GM18951 (cell line): ENCODE results near the gene CDH23.

Experiments
- POLR2A ChIP-seq: IDR thresholded peaks from 4 replicates; pipeline ENCODE4 v1.6.1; 2011; ENCODE audit warnings: mild to moderate bottlenecking; ENCODE audit not compliant: insufficient read length, insufficient read depth; ENCODE audit errors: extremely low read depth
- in situ Hi-C: fragments of 300-500 bp; cut with MboI; formaldehyde crosslinking; loops from one replicate; pipeline ENCODE4 v1.12.0; 2022; ENCODE audit warnings: low sequenced_read_pairs, mixed read lengths, inconsistent platforms; ENCODE audit not compliant: unreplicated experiment

CDH23 gene

GRCh38 chr10:71816421-71816851 is 419.7 kb downstream of the CDH23 start:
- no peak for TF ChIP-seq POLR2A
- in situ Hi-C loops: loop anchor here (10.0 kb wide), 1 partner anchor 432 kb away; no protein-coding TSS in a partner anchor

DNA sequence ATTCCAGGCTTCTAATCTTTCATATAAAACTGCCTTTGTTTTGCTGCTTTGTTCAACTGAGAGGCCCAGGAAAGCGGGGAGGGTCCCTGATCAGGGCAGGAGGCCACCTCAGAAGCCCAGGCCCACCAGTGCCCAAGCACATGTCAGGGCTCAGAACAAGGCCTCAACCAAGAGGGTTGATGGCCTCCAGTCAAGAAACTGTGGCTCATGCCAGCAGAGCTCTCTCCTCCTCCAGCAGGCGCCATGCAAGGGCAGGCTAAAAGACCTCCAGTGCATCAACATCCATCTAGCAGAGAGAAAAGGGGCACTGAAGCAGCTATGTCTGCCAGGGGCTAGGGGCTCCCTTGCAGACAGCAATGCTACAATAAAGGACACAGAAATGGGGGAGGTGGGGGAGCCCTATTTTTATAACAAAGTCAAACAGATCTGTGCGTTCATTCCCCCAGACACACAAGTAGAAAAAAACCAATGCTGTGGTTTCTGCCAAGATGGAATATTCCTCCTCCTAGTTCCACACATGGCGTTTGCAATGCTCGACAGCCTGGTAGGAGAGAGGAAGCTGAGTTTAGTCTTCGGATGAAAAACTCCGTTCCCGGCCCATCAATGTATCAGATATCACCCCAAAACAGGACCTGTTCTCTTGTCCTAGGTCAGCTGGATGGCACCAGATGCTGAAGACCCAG is 420.4 kb downstream of the CDH23 start:
- in situ Hi-C loops: loop anchor here (10.0 kb wide), 1 partner anchor 432 kb away; no protein-coding TSS in a partner anchor
- TF ChIP-seq POLR2A: no peak

GRCh38 chr10:71817831-71818655 is 421.3 kb downstream of the CDH23 start:
- in situ Hi-C loops: loop anchor here (10.0 kb wide), 1 partner anchor 433 kb away; no protein-coding TSS in a partner anchor
- no peak for TF ChIP-seq POLR2A

DNA sequence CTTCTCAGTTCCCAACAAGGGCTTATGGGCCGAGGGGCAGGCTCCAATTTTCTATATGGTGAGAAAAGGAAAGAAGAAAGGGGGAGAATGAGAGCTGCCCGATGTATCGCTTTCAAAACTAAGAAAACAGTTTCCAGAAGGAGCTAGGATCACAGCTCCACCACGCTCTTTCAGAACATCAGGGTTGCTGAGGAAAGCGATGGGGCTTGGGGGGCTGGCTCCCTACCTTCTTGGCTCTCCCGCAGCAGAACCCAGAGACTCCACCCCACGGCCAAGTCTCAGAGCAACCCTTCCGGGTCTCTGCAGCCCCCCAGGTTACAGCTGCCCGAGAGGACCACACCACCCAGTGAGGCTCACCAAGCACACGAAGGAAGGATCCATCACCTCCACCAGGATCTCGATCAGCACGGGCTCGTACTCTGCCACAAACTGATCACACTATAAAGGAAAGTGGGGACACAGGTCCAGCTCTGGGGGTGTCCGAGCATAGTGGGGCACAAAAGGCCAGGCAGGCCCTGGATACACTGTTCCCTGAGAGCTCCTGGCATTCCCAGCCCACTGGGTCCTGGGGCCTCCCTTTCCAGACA is 422.0 kb downstream of the CDH23 start:
- in situ Hi-C loops: loop anchor here (10.0 kb wide), 1 partner anchor 434 kb away; no protein-coding TSS in a partner anchor
- no peak for TF ChIP-seq POLR2A

DNA sequence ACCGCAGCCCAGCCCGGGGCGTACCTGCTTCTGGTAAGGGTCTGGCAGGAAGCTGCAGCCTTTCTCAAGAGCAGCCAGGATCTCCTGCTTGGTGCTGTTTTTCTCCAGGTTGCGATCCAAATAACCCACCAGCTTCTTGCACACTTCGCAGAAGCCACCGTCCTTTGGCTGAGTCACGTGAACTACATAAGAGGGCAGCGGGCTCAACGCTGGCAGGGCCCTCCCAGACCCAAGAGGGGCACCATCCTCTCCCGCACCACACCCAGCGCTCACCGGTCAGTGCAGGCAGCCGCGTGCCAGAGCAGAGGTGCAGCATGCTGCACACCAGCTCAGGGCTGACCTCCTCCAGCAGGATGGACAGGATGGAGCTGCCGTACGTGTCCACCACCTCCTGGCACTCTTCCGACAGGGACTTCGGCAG is 422.7 kb downstream of the CDH23 start:
- no peak for TF ChIP-seq POLR2A
- in situ Hi-C loops: loop anchor here (10.0 kb wide), 1 partner anchor 435 kb away; no protein-coding TSS in a partner anchor

GRCh38 chr10:71819985-71820384 is 423.3 kb downstream of the CDH23 start:
- in situ Hi-C loops: loop anchor here (10.0 kb wide), 1 partner anchor 435 kb away; no protein-coding TSS in a partner anchor

GRCh38 chr10:71820966-71821365 is 424.2 kb downstream of the CDH23 start:
- no peak for TF ChIP-seq POLR2A
- in situ Hi-C loops: no loop called here

More at GRCh38 chr10:71819985-71820384, 423.3 kb downstream of the CDH23 start:
- TF ChIP-seq POLR2A: no peak

DNA sequence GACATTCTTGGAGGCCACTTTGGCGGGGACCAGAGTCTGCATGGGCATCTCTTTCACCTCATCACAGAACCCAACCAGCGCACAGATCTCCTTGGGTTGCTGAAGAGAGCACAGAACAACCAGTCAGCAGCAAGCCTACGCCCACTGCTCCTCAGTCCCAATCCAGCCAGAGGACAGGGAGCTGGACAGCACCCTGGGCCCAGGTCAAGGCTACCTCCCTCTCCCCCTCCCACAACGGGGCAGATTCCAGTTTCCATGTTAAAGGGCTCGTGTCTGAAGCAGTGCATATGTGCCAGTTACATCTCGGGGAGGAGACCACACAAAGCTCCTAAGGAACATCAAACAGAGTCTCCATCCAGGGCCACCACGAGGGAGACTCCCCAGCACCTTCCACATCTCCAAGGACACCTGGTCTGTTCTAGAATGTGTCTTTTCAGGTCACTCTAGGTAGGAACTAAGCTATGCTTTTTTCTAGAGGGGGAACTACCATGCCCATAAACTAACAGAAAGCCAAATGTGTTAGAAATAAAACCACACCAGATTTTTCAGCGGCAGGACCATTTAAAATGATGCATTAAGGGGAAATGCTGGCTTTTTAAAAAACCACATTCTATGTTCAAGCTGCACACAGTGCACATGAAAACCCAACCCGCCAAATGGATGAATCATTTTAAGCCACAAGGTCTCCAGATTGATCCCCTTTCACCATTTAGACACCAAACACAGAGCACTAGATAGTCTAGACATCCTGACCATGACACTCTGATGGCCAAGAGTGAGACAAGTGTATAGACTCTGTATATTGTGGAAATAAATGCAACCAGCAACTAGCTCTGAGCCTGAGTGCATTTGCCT is 425.4 kb downstream of the CDH23 start:
- in situ Hi-C loops: no loop called here
- no peak for TF ChIP-seq POLR2A

DNA sequence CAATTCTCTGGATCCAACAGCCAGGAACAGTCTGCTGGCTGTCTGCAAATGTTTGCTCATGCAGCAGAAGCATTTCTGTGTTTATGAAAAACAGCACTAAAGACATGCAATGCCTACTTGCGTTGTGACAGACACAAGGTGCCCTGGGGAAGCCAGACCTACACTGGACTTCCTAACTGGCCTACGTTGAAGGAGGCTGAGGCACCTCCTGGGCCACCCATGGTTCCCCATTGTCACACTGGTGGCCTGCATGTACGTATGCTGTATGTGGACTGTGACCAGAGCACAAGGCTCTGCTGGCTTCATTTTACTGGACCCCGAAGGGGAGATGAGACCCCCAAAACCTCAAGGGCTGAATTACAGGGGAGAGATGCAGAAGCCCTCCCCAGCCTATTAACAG is 426.6 kb downstream of the CDH23 start:
- no peak for TF ChIP-seq POLR2A
- in situ Hi-C loops: no loop called here

DNA sequence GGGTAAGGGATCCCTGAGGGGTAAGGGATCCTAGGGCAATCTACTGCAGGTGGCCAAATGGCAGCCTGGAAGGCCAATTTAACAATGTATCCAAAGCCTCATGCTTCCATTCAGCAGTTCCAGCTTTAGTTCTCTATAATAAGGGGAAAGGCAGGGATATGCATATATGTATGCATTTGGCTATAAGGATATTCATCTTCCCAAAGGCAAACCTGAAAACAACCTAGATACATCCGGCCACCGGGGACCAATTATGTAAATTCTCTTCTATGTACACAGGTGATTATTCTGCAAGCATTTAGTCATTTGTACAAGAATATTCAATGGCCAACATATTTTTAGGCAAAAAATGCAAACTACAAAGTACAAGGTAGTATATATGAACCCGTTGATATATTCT is 427.6 kb downstream of the CDH23 start:
- in situ Hi-C loops: no loop called here
- no peak for TF ChIP-seq POLR2A

GRCh38 chr10:71825217-71825616 is 428.5 kb downstream of the CDH23 start:
- no peak for TF ChIP-seq POLR2A
- in situ Hi-C loops: no loop called here

DNA sequence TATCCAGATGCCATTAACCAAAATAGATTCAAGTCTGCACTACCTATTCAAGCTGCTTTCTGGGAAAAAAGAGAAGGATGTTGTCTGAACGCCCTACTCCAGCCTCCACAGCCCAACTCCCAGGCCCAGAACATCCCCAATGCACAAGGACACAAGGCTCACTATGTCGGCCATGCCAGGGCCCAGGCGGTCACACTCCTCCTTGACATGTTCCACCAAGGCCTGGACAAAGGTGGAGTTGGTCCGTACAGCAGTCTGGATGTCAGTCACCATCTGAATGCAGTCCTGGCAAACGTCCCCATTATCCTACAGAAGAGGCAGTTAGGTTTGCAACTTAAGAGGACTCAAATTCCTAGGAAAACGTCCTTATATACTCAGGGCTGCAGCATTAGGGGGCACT is 431.1 kb downstream of the CDH23 start:
- no peak for TF ChIP-seq POLR2A
- in situ Hi-C loops: no loop called here
